ENCODE measurements around the gene TTC39B.

Gene TTC39B

GRCh38 chr9:15225564-15226126 lies 81.4 kb downstream of the TTC39B start:
- no peak for DNase-seq (ENCODE audit: low read depth)

DNA sequence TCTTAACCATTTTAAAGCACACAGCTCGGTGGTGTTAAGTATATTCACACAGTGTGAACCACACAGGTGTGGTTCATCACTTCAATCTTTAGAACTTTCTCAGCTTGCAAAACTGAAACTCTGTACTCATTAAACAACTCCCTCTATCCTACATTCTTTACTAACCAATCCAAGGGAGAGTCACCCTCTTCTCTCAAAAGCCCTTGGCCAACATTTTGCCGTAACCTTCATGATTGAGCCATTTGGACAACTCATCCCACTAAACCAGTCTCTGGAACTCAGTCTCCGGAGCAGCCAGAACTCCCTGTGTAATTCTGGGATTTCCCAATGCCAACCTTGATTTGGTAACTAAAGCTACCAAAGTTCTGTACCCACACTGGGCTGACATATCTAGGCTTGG lies 84.7 kb downstream of the TTC39B start:
- no peak for DNase-seq (ENCODE audit: low read depth)

DNA sequence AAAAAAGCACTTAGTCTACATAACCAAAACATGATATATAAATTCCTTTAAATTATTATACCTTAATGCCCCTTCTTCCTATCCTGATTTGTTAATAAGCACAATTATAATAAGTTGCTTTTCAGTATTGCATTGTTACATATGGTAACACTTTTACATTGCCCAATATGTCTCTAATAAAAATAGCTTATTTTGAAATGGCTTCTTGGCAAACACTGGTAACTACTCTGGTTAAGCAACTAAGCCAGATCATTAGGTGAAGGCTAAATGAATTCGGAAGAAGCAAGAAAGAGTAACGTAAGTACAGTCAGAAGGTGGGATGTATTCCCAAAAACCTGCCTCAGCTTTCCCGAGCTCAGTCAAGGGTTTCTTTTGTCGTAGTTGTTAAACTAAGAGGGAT lies 85.3 kb downstream of the TTC39B start:
- no peak for DNase-seq (ENCODE audit: low read depth)

DNA sequence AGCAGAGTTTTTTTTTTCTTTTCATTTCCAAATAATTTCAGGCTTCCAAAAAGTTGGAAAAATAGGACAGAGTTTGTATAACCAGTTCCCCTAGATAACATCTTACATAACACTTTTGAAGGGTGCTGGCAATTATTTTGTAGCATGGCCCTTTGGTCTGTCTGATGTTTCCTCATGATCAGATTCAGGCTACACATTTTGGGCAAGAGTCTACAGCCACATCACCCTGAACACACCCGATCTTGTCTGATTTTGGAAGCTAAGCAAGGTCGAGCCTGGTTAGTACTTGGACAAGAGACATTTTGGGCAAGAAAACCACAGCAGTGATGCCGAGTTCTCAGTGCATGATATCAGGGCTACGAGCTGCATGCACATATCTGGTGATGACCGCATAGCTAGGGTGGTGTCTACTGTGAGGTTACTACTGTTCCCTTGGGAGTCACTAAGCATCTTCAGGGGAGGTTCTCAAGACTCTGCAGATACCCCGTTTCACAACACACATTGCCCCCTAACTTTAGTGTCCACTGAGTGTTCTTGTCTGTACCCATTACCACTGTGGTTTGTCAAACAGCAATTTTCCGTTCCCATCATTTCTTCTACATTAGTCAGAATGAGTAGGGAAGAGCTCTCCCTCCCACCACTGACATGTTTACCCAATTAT lies 86.2 kb downstream of the TTC39B start:
- no peak for DNase-seq (ENCODE audit: low read depth)

DNA sequence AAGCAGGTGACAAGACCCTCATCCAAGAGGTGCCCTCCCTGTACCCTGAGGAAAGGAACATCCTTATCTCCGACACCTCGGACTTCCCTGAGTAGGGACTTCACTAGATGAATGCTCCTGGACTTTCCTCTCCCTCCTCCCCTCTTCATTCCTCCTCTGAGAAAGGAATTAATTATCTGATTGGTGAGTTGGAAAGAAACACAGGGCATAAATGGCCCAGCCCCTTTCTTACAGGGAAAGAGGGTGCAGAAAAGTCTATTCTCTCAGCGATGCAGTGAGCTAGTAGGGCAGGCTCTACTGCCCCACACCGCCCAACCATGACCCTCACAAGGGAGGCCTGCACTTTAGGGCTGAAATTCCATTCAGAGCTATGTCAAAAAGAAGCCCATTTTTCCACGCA lies 87.5 kb downstream of the TTC39B start:
- DNase-seq (ENCODE audit: low read depth): no peak

GRCh38 chr9:15218994-15219393 lies 88.0 kb downstream of the TTC39B start:
- no peak for DNase-seq (ENCODE audit: low read depth)

- no peak for DNase-seq (ENCODE audit: low read depth)
Observed at GRCh38 chr9:15213249-15213648, 93.8 kb downstream of the TTC39B start.

DNA sequence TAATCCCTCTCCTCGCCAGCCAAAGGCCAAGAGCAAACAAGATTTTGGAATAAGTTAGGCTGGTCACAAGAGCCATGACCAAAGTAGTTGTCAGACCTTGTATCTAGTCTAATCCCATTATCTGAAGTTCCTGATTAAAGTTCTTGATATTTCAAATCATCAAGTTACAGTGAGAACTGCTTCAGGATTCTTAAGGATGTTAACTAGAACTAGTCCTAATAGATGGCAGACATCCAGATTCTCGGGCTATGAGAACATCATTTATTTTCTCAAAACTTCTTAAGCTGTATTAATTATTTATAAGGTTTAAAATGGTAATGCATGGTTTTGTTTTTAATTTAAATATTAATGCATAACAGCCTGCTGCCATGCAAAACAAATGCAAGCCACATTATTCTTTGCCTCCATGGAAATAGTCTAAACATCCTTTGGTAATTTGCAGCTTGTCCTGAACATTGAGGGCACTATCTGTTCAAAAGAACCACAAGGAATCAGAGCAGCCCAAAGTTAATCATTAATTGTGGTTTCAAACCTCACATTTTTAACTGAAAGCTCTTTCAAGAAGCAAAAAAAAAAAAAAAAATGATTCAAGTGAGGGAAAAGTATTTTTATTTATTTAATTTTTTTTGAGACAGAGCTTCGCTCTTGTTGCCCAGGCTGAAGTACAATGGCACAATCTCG lies 95.1 kb downstream of the TTC39B start:
- no peak for DNase-seq (ENCODE audit: low read depth)

DNA sequence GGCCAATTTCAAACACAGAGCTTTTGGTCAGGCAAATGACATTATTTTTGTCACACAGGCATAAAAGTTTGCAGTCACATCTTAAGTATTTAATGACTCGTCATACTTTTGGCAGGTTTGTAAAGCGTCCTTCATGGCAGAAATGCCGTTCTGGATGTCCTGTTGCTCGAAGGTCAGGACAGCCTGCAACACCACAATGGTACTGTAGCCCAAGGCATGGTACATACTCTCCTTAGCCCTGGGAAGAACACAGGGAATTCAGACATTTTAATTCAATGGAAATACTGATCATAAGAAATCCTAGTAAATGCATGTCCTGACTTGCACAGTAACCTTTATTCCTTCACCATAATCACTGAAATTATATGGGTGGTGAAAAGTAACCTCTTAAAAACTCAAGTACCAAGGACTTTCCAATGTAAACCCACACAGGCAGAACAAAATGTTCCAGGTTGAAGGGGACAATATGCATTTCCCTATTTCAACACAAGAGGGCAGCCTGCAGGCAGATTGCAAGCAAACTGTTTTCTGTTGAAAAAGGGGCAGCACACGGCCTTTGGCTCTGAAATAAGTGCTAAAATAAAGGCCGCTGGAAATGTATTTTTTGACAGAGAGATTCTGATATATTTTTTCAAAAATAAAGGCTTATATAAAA lies 95.7 kb downstream of the TTC39B start:
- peak; percentile 28 for DNase-seq (ENCODE audit: low read depth)

- DNase-seq (ENCODE audit: low read depth): no peak
Observed at GRCh38 chr9:15206903-15207696, 99.9 kb downstream of the TTC39B start.

DNA sequence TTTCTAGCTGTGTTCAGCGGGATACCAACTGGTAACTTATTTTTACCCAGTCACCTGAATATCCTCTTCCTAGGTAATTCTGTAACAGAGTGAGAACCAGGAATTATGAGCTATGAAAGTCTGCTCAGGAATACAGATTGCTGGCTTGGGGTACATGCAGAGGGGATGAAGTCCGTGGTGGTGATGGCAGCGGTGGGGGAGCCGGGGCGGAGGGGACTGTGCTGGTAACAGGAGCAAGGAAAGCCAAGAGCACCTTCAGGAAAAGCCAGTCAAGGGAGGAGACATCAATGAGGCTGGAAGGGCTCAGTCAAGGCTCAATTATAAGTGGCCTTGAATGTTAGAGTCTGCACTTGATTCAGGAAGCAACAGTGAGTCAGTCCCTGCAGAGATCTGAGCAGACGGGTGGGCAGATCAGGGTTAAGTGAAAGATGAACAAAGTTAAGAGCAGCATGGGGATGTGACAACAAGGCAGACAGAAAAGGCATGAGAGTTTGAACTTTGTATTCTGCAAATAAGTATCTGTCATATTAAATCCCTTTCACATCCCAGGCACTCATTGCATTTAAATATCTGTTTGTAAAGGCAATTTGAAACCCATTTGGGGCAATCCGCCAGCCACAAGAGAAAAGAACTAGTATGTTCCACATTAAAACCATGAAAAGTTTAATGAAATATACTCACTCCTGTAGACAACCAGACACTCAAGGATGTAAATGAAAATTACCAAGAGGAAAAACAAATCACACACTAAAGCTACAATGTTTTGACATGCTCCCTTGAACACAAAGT lies 101.2 kb downstream of the TTC39B start:
- no peak for DNase-seq (ENCODE audit: low read depth)

GRCh38 chr9:15203581-15203980 lies 103.4 kb downstream of the TTC39B start:
- no peak for DNase-seq (ENCODE audit: low read depth)

DNA sequence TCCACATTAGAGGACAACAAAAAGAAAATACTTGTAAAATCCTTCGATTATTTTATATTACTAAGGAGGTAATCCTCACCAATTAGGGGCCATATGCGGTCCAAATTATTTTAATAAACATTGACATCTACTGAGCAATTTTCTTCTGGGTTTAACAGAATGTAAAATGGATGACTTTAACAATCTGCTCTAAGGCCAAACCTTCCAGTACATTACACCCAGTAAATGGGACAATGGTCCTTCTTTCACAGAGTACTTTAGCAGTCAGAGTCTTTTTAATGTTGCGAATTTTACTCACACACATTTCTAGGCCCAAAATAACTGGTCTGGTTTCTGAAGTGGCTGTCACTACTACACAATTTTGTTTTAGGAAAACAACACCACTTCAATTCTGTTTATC lies 106.9 kb downstream of the TTC39B start:
- no peak for DNase-seq (ENCODE audit: low read depth)

GRCh38 chr9:15192856-15193255 lies 114.2 kb downstream of the TTC39B start:
- no peak for DNase-seq (ENCODE audit: low read depth)

DNA sequence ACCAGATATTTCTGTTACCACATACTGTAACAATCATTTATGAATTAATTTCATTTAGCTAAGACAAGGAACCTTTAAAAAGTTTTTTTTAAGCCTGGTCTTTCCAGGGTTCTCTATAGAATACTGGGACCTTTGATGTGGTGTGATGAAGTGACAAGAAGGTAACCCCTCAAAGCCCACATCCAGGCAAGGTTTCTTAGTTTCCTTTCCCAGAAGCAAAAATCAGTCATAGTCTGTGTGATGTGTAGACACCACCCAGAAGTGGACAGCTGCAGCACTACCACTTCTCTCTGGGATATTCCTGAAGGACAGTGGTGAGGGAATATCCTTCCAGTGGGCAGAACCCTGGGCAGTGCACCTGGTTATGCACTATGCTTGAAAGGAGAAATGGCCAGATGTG lies 115.6 kb downstream of the TTC39B start:
- no peak for DNase-seq (ENCODE audit: low read depth)

- no peak for DNase-seq (ENCODE audit: low read depth)
Observed at GRCh38 chr9:15189481-15189880, 117.5 kb downstream of the TTC39B start.

DNA sequence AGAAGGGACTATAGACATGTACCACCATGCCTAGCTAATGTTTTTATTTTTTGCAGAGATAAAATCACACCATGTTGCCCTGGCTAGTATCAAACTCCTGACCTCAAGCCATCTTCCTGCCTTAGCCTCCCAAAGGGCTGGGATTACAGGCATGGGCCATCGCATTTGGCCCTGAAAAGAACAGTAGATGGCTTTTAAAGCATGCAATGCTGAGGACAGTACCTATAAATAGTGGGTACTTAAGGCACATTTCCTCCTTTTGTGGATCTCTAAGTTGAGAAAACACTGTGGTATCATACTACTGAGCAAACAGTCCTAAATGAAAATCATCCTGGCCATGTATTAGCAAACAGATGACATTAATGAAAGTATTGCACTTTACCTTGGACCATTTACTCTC lies 119.4 kb downstream of the TTC39B start:
- DNase-seq (ENCODE audit: low read depth): no peak

GRCh38 chr9:15182730-15183129 lies 124.3 kb downstream of the TTC39B start:
- DNase-seq (ENCODE audit: low read depth): no peak

- DNase-seq (ENCODE audit: low read depth): no peak
Observed at GRCh38 chr9:15182101-15182551, 124.9 kb downstream of the TTC39B start.

DNA sequence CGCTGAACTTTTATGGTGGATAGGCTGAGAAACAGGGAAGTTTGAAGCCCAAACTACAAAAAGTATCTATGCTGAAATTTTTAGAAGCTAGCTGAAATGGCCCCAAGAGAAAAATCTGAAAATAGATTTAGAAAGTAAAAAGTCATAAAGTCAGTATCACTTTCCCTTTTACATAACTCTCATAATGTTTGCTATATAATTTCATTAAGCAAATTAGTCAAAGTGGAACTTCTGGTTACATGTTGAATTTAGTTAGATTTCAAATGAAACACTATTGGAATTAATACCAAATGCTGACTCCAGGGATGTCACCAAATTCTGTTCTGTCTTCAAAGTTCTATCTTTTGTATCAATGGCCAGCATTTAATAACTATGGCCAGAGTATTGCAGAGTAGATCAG lies 126.9 kb downstream of the TTC39B start:
- no peak for DNase-seq (ENCODE audit: low read depth)

DNA sequence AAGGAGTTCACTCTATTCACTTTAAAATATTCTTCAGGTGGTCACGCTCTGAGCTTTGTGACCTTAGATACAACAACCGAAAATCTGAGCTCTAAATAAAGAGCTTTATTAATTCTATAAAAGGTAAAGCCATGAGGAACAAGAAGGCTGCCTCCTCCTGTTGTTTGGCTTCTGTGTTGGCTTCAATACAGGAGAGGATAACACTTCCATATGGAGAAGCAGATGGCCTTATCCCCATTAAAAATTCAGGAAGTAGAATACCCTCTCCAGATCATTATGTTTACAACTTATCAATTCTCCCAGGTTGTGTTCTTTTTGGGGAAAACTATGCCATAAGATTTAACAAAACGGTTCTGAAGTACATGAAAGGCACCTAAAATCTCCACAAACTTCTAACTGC lies 128.4 kb downstream of the TTC39B start:
- no peak for DNase-seq (ENCODE audit: low read depth)

Measured in stimulated activated CD8-positive, alpha-beta memory T cell treated with anti-CD3 and anti-CD28 coated beads, Interleukin-15, amount 100 ng/mL, for 1 hour (primary cell).